Dendritic cell treated with granulocyte-macrophage colony-stimulating factor and Interleukin-4, amounts not matched to agents 40 ng/mL and 50 ng/mL, for 4 days (primary cell): ENCODE measurements around the gene PRSS23.

Experiments used
- H3K27ac Mint-ChIP-seq: one replicate; pipeline ENCODE4 v1.8.0; 2022; ENCODE audit warnings: mild to moderate bottlenecking, mixed read lengths
- H3K27me3 Mint-ChIP-seq: one replicate; pipeline ENCODE4 v1.8.0; 2022; ENCODE audit warnings: mild to moderate bottlenecking, mixed read lengths
- H3K36me3 Mint-ChIP-seq: one replicate; pipeline ENCODE4 v1.8.0; 2022; ENCODE audit warnings: low read depth, mixed read lengths
- H3K4me1 Mint-ChIP-seq: one replicate; pipeline ENCODE4 v1.8.0; 2022; ENCODE audit warnings: low read depth, mixed read lengths
- H3K4me3 Mint-ChIP-seq: one replicate; pipeline ENCODE4 v1.8.0; 2022; ENCODE audit warnings: mild to moderate bottlenecking, moderate library complexity, mixed read lengths
- H3K9me3 Mint-ChIP-seq: one replicate; pipeline ENCODE4 v1.8.0; 2022; ENCODE audit warnings: mixed read lengths
- intact Hi-C: fragments of 100-400 bp; cut with micrococcal nuclease; formaldehyde crosslinking; loops from one replicate; pipeline ENCODE4 v1.15.0; 2022

Gene PRSS23

GRCh38 chr11:86798988-86799387, 1.4 kb upstream of the PRSS23 start:
- no peaks in the 10 kb centered on the region for H3K9me3 Mint-ChIP-seq
- H3K27ac Mint-ChIP-seq, result no peak overlapping the region
- H3K36me3 Mint-ChIP-seq, result no peaks in the 10 kb centered on the region
- no peak overlapping the region for H3K4me3 Mint-ChIP-seq
- peaks cover 55% of the 10 kb centered on the region for H3K27me3 Mint-ChIP-seq
- peaks cover 11% of the 10 kb centered on the region for H3K4me1 Mint-ChIP-seq
- intact Hi-C loops, result no loop called here

- intact Hi-C loops, result loop anchor here (10.0 kb wide), 1 partner anchor 1485 kb away; no protein-coding TSS in a partner anchor
- H3K27me3 Mint-ChIP-seq, result peaks cover 55% of the 10 kb centered on the region
- H3K36me3 Mint-ChIP-seq, result no peaks in the 10 kb centered on the region
- H3K9me3 Mint-ChIP-seq, result no peaks in the 10 kb centered on the region
- H3K27ac Mint-ChIP-seq, result peak overlapping the region; percentile 56
- H3K4me1 Mint-ChIP-seq, result peaks cover 11% of the 10 kb centered on the region
- peak overlapping the region; percentile 73 for H3K4me3 Mint-ChIP-seq
Observed at GRCh38 chr11:86799680-86800075, 664 bp upstream of the PRSS23 start.

- Mint-ChIP-seq H3K4me3 (peak overlapping the region; percentile 67), H3K27me3 (peaks cover 55% of the 10 kb centered on the region), H3K4me1 (peaks cover 21% of the 10 kb centered on the region), H3K27ac (no peak overlapping the region), H3K9me3 (no peaks in the 10 kb centered on the region), H3K36me3 (no peaks in the 10 kb centered on the region)
- intact Hi-C loops, result loop anchor here (10.0 kb wide), 1 partner anchor 1484 kb away; no protein-coding TSS in a partner anchor
Observed at GRCh38 chr11:86800960-86801272, 574 bp downstream of the PRSS23 start.

- Mint-ChIP-seq H3K9me3 (no peaks in the 10 kb centered on the region), H3K4me3 (no peak overlapping the region), H3K27ac (no peak overlapping the region), H3K36me3 (no peaks in the 10 kb centered on the region), H3K27me3 (peaks cover 55% of the 10 kb centered on the region), H3K4me1 (peaks cover 25% of the 10 kb centered on the region)
- intact Hi-C loops, result loop anchor here (10.0 kb wide), 1 partner anchor 1483 kb away; no protein-coding TSS in a partner anchor
Observed at GRCh38 chr11:86801364-86801763, 1.0 kb downstream of the PRSS23 start.

- Mint-ChIP-seq H3K27me3 (peaks cover 50% of the 10 kb centered on the region), H3K36me3 (no peaks in the 10 kb centered on the region), H3K9me3 (no peaks in the 10 kb centered on the region), H3K4me1 (peaks cover 33% of the 10 kb centered on the region), H3K4me3 (no peak overlapping the region), H3K27ac (no peak overlapping the region)
- intact Hi-C loops, result loop anchor here (10.0 kb wide), 1 partner anchor 1483 kb away; no protein-coding TSS in a partner anchor
Observed at GRCh38 chr11:86802146-86802545, 1.8 kb downstream of the PRSS23 start.

- Mint-ChIP-seq H3K4me3 (no peak overlapping the region), H3K4me1 (peaks cover 38% of the 10 kb centered on the region), H3K9me3 (no peaks in the 10 kb centered on the region), H3K27ac (no peak overlapping the region), H3K36me3 (no peaks in the 10 kb centered on the region), H3K27me3 (peaks cover 48% of the 10 kb centered on the region)
- intact Hi-C loops, result loop anchor here (10.0 kb wide), 1 partner anchor 1482 kb away; no protein-coding TSS in a partner anchor
Observed at GRCh38 chr11:86802601-86803051, 2.3 kb downstream of the PRSS23 start.

GRCh38 chr11:86803136-86804045, 3.0 kb downstream of the PRSS23 start:
- H3K27ac Mint-ChIP-seq, result no peak overlapping the region
- H3K36me3 Mint-ChIP-seq, result no peaks in the 10 kb centered on the region
- H3K27me3 Mint-ChIP-seq, result peaks cover 47% of the 10 kb centered on the region
- H3K9me3 Mint-ChIP-seq, result no peaks in the 10 kb centered on the region
- no peak overlapping the region for H3K4me3 Mint-ChIP-seq
- intact Hi-C loops, result loop anchor here (10.0 kb wide), 1 partner anchor 1481 kb away; no protein-coding TSS in a partner anchor
- peaks cover 39% of the 10 kb centered on the region for H3K4me1 Mint-ChIP-seq

GRCh38 chr11:86804951-86805350, 4.6 kb downstream of the PRSS23 start:
- peaks cover 32% of the 10 kb centered on the region for H3K27me3 Mint-ChIP-seq
- no peaks in the 10 kb centered on the region for H3K36me3 Mint-ChIP-seq
- intact Hi-C loops, result loop anchor here (5.0 to 10.0 kb wide), 2 partner anchors 133 to 1480 kb away; partner anchors contain the start of gene ME3
- no peak overlapping the region for H3K4me3 Mint-ChIP-seq
- H3K9me3 Mint-ChIP-seq, result no peaks in the 10 kb centered on the region
- H3K27ac Mint-ChIP-seq, result peak overlapping the region; percentile 84
- H3K4me1 Mint-ChIP-seq, result peaks cover 34% of the 10 kb centered on the region

GRCh38 chr11:86805873-86806310, 5.5 kb downstream of the PRSS23 start:
- peak overlapping the region; percentile 84 for H3K27ac Mint-ChIP-seq

GRCh38 chr11:86806903-86807302, 6.6 kb downstream of the PRSS23 start:
- H3K36me3 Mint-ChIP-seq, result no peaks in the 10 kb centered on the region
- no peak overlapping the region for H3K4me3 Mint-ChIP-seq
- peaks cover 28% of the 10 kb centered on the region for H3K4me1 Mint-ChIP-seq
- H3K27me3 Mint-ChIP-seq, result peaks cover 15% of the 10 kb centered on the region
- H3K9me3 Mint-ChIP-seq, result no peaks in the 10 kb centered on the region
- peak overlapping the region; percentile 84 for H3K27ac Mint-ChIP-seq
- intact Hi-C loops, result loop anchor here (5.0 to 10.0 kb wide), 2 partner anchors 135 to 1478 kb away; partner anchors contain the start of gene ME3

More at GRCh38 chr11:86805873-86806310, 5.5 kb downstream of the PRSS23 start:
- no peaks in the 10 kb centered on the region for H3K9me3 Mint-ChIP-seq
- no peaks in the 10 kb centered on the region for H3K36me3 Mint-ChIP-seq
- intact Hi-C loops, result loop anchor here (5.0 to 10.0 kb wide), 2 partner anchors 134 to 1479 kb away; partner anchors contain the start of gene ME3
- peaks cover 30% of the 10 kb centered on the region for H3K4me1 Mint-ChIP-seq
- peak overlapping the region; percentile 23 for H3K4me3 Mint-ChIP-seq
- H3K27me3 Mint-ChIP-seq, result peaks cover 25% of the 10 kb centered on the region

- H3K36me3 Mint-ChIP-seq, result no peaks in the 10 kb centered on the region
- peaks cover 10% of the 10 kb centered on the region for H3K27me3 Mint-ChIP-seq
- no peaks in the 10 kb centered on the region for H3K9me3 Mint-ChIP-seq
- no peak overlapping the region for H3K4me3 Mint-ChIP-seq
- intact Hi-C loops, result loop anchor here (5.0 to 10.0 kb wide), 2 partner anchors 135 to 1477 kb away; partner anchors contain the start of gene ME3
- peak overlapping the region; percentile 84 for H3K27ac Mint-ChIP-seq
- H3K4me1 Mint-ChIP-seq, result peaks cover 28% of the 10 kb centered on the region
Observed at GRCh38 chr11:86807360-86807759, 7.0 kb downstream of the PRSS23 start.

GRCh38 chr11:86809561-86809960, 9.2 kb downstream of the PRSS23 start:
- Mint-ChIP-seq H3K27ac (no peak overlapping the region), H3K4me3 (no peak overlapping the region), H3K9me3 (no peaks in the 10 kb centered on the region), H3K4me1 (peaks cover 37% of the 10 kb centered on the region), H3K27me3 (peaks cover 5% of the 10 kb centered on the region), H3K36me3 (no peaks in the 10 kb centered on the region)
- intact Hi-C loops, result loop anchor here (5.0 to 10.0 kb wide), 2 partner anchors 137 to 1475 kb away; partner anchors contain the start of gene ME3

- H3K27me3 Mint-ChIP-seq, result peaks cover 5% of the 10 kb centered on the region
Observed at GRCh38 chr11:86810288-86810687, 9.9 kb downstream of the PRSS23 start.

More at GRCh38 chr11:86810288-86810687, 9.9 kb downstream of the PRSS23 start:
- H3K27ac Mint-ChIP-seq, result no peak overlapping the region
- intact Hi-C loops, result no loop called here
- H3K4me1 Mint-ChIP-seq, result peaks cover 34% of the 10 kb centered on the region
- H3K4me3 Mint-ChIP-seq, result no peak overlapping the region
- no peaks in the 10 kb centered on the region for H3K9me3 Mint-ChIP-seq
- no peaks in the 10 kb centered on the region for H3K36me3 Mint-ChIP-seq
